Ovary (tissue), 9 donors: ENCODE results near the gene DSCAM. TPM values are rescaled to one million over a fixed set of nuclear protein-coding genes. Genes with fewer than 3 reads are reported as not detected.

Source experiments
- DNase-seq, 5 donors: peaks; one replicate each; pipeline ENCODE4 v3.0.0-alpha.2; 2019 to 2020
- H3K27ac ChIP-seq, 2 donors: fragments of 200-600 bp; one replicate each; pipeline versions ENCODE4 v1.5.1 to v1.8.0; 2019 to 2022
- H3K27me3 ChIP-seq: fragments of 200-600 bp; one replicate; pipeline ENCODE4 v1.8.0; 2022
- H3K36me3 ChIP-seq: fragments of 200-600 bp; sonication (generic); one replicate; pipeline ENCODE4 v1.5.1; 2019
- H3K4me1 ChIP-seq: one replicate; pipeline ENCODE4 v1.8.1; 2013; ENCODE audit warnings: mild to moderate bottlenecking, moderate library complexity; ENCODE audit not compliant: insufficient read depth
- H3K4me3 ChIP-seq: fragments of 200-600 bp; sonication (generic); one replicate; pipeline ENCODE4 v1.5.1; 2017
- H3K9me3 ChIP-seq, 2 donors: fragments of 200-600 bp in 1 of 2; sonication (generic) in 1 of 2; one replicate each; pipeline versions ENCODE4 v1.5.1 to v1.8.1; 2013 to 2019; ENCODE audit warnings: mild to moderate bottlenecking in 1 of 2, moderate library complexity in 1 of 2
- EP300 ChIP-seq: sonication (generic); formaldehyde crosslinking; IDR thresholded peaks from one replicate; pipeline ENCODE4 v1.6.1; 2017; ENCODE audit warnings: antibody characterized with exemption
- POLR2A ChIP-seq: fragments of 450-650 bp; IDR thresholded peaks from one replicate; pipeline ENCODE4 v1.6.1; 2017; ENCODE audit warnings: antibody characterized with exemption, mild to moderate bottlenecking, moderate library complexity
- WGBS, 3 donors: extraction: QIAGEN DNeasy Blood & Tissue Kit in 1 of 3; methylation state at CpG; one replicate each; pipeline versions ENCODE4 v1.1.5 to v1.1.7; 2013 to 2017; 5-methylcytosine and 5-hydroxymethylcytosine counted together
- intact Hi-C, 4 donors: fragments of 100-400 bp; cut with DNase I; formaldehyde crosslinking; loops; one replicate each; pipeline versions ENCODE4 v1.11.0 to v1.15.1; 2022 to 2023
- polyA plus RNA-seq, 2 donors: library from polyadenylated mRNA; stranded (reverse); fragments of 200-250 nt in 1 of 2; fragments of 350-450 nt in 1 of 2; fragmentation: Illumina TruSeq in 1 of 2; extraction: RNeasy Lipid Tissue Mini Kit (QIAGEN cat#74804) in 1 of 2; gene quantifications; one replicate each; pipeline ENCODE4 v1.2.3, GENCODE V29; 2013 to 2014
- total RNA-seq, 7 donors: library from RNA; depleted of rRNA in 2 of 7; stranded (reverse); fragments of >200 nt in 2 of 7; fragmentation: NEBNext Ultra II Directional in 3 of 7; extraction: Animal tissue kit (Norgen Biotek cat#: 25700) in 3 of 7; gene quantifications; one replicate each; pipeline versions ENCODE4 v1.1.0 to v1.2.4, GENCODE V29; 2016 to 2023
- TF ChIP-seq, protein P1 (sequence below), 3 donors: fragments of 450-650 bp in 2 of 3; fragments of 200-600 bp in 1 of 3; IDR thresholded peaks; one replicate each; pipeline versions ENCODE4 v1.5.1 to v1.8.0; 2016 to 2022; ENCODE audit warnings: antibody characterized with exemption in 3 of 3, mild to moderate bottlenecking in 1 of 3
- donor health status: DM: no; HTN: no; CAD: no; lungs with moderate emphysema.
- donor health status: DM: no; HTN: no; CAD: no.
- donor health status: Bipolar disorder and iron deficiency.
- donor health status: DM: yes; HTN: yes; CAD: no.
- donor health status: DM: no; HTN: no; CAD: no.
- donor health status: DM: yes; HTN: yes; CAD: no.

The DSCAM gene
- total and polyA plus RNA-seq, 9 donors: under 0.01 to 0.12 (median 0.04) TPM; not detected in 5

DNA sequence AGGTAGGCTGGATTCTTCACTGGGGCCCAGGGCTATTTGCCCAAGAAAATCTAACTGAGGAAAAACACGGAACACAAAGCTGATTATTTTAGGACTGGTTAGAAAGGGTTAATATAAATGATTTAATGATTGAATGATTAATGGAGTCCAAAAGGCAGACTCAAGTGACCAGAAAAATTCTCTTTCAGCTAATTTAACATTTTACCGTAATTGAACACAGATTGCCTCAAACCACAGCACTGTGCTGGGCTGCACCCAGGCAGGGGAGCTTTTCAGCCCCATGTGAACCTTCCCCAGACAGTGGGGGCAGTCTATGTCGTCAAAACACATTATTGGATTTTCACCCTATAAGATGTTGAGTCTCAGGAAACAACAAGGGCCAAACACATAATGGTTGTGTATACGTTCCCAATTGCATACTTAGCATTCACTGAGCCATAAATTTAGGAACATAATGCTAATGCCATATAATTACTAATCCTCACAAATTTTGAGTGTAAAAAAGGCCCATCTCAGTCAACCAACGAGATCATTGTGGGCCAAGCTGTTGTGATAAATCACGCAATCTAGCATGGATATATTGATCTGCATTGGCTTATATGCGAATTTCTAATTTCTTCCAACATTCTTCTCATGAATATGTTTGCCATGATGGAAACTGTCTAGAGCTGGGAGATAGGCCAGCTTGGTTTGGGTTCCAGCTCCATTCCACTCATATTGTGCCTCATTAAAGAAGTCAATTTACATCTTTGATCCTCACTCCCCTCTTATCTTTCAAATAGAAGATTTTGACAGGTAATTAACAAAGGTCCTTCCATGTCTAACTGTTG, 27.7 kb downstream of the DSCAM start:
- Histone ChIP-seq H3K4me1 (no peaks in the 10 kb centered on the region), H3K27ac (no peak overlapping the region), H3K27me3 (no peaks in the 10 kb centered on the region), H3K4me3 (no peak overlapping the region), H3K36me3 (no peaks in the 10 kb centered on the region), H3K9me3 (no peaks in the 10 kb centered on the region)
- TF ChIP-seq POLR2A (no peak), EP300 (no peak)
- TF ChIP-seq, protein P1, sequence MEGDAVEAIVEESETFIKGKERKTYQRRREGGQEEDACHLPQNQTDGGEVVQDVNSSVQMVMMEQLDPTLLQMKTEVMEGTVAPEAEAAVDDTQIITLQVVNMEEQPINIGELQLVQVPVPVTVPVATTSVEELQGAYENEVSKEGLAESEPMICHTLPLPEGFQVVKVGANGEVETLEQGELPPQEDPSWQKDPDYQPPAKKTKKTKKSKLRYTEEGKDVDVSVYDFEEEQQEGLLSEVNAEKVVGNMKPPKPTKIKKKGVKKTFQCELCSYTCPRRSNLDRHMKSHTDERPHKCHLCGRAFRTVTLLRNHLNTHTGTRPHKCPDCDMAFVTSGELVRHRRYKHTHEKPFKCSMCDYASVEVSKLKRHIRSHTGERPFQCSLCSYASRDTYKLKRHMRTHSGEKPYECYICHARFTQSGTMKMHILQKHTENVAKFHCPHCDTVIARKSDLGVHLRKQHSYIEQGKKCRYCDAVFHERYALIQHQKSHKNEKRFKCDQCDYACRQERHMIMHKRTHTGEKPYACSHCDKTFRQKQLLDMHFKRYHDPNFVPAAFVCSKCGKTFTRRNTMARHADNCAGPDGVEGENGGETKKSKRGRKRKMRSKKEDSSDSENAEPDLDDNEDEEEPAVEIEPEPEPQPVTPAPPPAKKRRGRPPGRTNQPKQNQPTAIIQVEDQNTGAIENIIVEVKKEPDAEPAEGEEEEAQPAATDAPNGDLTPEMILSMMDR (IDR thresholded peaks at IDR 0.05): no peak
- DNase-seq: no peak
- 80 to 86% (median 82%) methylated on average over 7 of the region's 7 CpGs for WGBS, 3 donors
- intact Hi-C loops: no loop called here

DNA sequence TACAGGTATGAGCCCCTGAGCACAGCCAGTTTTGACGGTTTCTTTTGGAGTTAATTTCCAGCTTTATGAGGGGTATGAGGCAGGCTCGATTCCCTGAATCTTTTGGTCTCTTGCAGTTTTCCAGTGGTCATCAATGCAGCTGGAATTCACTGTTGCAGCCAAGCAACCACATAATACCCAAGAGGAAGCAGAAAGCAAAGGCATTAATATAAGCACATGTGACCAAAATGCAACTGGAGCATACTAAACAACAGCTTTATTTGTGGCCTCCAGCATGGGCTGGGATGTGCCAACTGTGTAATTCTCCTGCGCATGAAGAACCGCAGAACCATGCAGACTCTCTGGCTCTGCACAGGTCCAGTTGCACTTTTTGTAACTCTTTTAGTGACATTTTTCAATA, 33.0 kb downstream of the DSCAM start:
- no peak for DNase-seq
- TF ChIP-seq, protein P1 (IDR thresholded peaks at IDR 0.05): no peak
- TF ChIP-seq EP300: no peak
- no peak for TF ChIP-seq POLR2A
- no peaks in the 10 kb centered on the region for H3K27me3 ChIP-seq
- H3K36me3 ChIP-seq: no peaks in the 10 kb centered on the region
- H3K4me3 ChIP-seq: no peak overlapping the region
- H3K4me1 ChIP-seq: no peaks in the 10 kb centered on the region
- WGBS, 3 donors: 85 to 89% (median 87%) methylated on average over 4 of the region's 4 CpGs
- no peak overlapping the region for H3K27ac ChIP-seq
- no peaks in the 10 kb centered on the region for H3K9me3 ChIP-seq
- intact Hi-C loops: no loop called here

DNA sequence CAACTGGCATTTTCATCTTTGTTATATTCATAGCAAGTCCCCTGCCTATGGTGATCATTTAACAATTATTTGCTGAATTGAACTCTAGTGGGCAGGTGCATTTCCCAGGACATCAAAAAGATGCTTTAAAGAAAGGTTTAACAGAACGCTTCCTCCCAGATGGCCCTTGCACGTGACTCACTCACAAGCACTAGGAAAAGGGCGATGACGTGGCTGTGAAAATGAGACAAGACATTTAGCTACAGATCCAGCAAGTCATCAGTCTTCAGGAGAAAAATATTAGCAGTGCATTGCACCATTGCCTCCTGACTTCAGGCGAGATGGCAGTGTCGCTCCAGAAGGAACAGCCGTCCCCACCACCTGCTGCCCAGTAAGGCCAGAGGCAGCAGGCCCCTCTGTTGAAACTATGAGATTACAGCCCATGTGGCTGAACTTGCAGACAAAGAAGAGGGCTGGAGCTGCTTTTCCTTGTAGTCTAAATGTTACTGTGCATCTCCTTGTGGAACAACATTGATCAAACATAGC, 37.2 kb downstream of the DSCAM start:
- no peaks in the 10 kb centered on the region for H3K27me3 ChIP-seq
- no peaks in the 10 kb centered on the region for H3K4me1 ChIP-seq
- no peak overlapping the region for H3K27ac ChIP-seq
- no peaks in the 10 kb centered on the region for H3K9me3 ChIP-seq
- DNase-seq: no peak
- no peaks in the 10 kb centered on the region for H3K36me3 ChIP-seq
- WGBS, 3 donors: 82 to 88% (median 87%) methylated on average over 7 of the region's 7 CpGs
- no peak overlapping the region for H3K4me3 ChIP-seq
- TF ChIP-seq POLR2A (no peak), EP300 (no peak)
- TF ChIP-seq, protein P1 (IDR thresholded peaks at IDR 0.05): no peak
- intact Hi-C loops: no loop called here

DNA sequence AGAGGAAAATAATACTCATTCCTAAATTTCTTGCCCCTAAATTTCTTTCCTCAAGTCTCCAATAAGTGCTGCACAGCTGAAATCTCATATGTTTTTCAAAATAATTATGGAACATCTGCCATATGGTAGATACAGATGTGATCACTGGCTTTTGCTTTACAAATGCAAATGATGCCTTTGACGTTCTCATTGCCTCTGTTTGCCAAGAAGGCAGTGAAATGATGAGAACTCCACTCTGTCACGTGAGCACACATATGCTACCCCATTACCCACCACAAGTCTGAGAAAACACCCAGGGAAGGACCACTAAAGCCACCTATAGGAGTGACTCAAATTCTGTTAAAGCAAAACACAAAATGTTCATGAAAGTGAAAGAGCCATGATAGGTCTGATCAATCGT, 43.9 kb downstream of the DSCAM start:
- no peak for DNase-seq
- Histone ChIP-seq H3K4me3 (no peak overlapping the region), H3K27me3 (no peaks in the 10 kb centered on the region), H3K27ac (no peak overlapping the region), H3K4me1 (no peaks in the 10 kb centered on the region), H3K9me3 (no peaks in the 10 kb centered on the region), H3K36me3 (no peaks in the 10 kb centered on the region)
- intact Hi-C loops: no loop called here
- WGBS, 3 donors: 54 to 69% (median 61%) methylated on average over 3 of the region's 3 CpGs
- TF ChIP-seq, protein P1 (IDR thresholded peaks at IDR 0.05): no peak
- TF ChIP-seq EP300 (no peak), POLR2A (no peak)
